Panc1 (cell line): ENCODE data around the gene THSD7B. TPM values are rescaled to one million over a fixed set of nuclear protein-coding genes. Genes with fewer than 3 reads are reported as not detected.

Source experiments
- ATAC-seq: fragments of 200-7000 bp; cut with Tn5 transposase; 2 replicates; pipeline ENCODE4 v1.9.1; 2020; ENCODE audit warnings: mild to moderate bottlenecking, moderate library complexity
- BruUV-seq: library from RNA; stranded (reverse); fragments of 400-500 nt; replicated peaks from 2 replicates; lab custom pipeline; 2021; lab: Mats Ljungman, UMichigan
- CTCF ChIA-PET: fragments of 300-600 bp; sonication (Branson Sonifier 250); formaldehyde crosslinking; loops from one replicate; lab custom pipeline; 2022; ENCODE audit warnings: antibody characterized with exemption; lab: Charles Lee
- POLR2A ChIA-PET: fragments of 300-600 bp; sonication (Branson Sonifier 250); formaldehyde crosslinking; loops from one replicate; lab custom pipeline; 2022; ENCODE audit warnings: antibody characterized with exemption; lab: Charles Lee
- DNase-seq: peaks from one replicate; pipeline ENCODE4 v3.0.0-alpha.2; 2010; ENCODE audit warnings: low read depth, low spot score
- H3K27ac ChIP-seq: 2 replicates; pipeline ENCODE4 v1.5.1; 2011; ENCODE audit warnings: mild to moderate bottlenecking, low read length, inconsistent platforms
- H3K27me3 ChIP-seq: fragments of 200-500 bp; sonication (Bioruptor generic); 2 replicates; pipeline ENCODE4 v1.6.0; 2014; ENCODE audit warnings: low read length, inconsistent platforms; ENCODE audit not compliant: control insufficient read depth, insufficient read depth
- H3K36me3 ChIP-seq: fragments of 200-500 bp; sonication (Bioruptor generic); 2 replicates; pipeline ENCODE4 v1.5.1; 2014; ENCODE audit warnings: inconsistent platforms, mild to moderate bottlenecking, low read length, moderate library complexity; ENCODE audit not compliant: control insufficient read depth, insufficient read depth
- H3K4me1 ChIP-seq: 2 replicates; pipeline ENCODE4 v1.5.1; 2011; ENCODE audit warnings: inconsistent platforms, mild to moderate bottlenecking, low read length, moderate library complexity; ENCODE audit not compliant: control insufficient read depth, insufficient read depth
- H3K4me3 ChIP-seq, 2 experiments: 2 replicates each; pipeline ENCODE4 v1.5.1; 2011 to 2012; ENCODE audit warnings: low read depth in 2 of 2, low read length in 2 of 2, mild to moderate bottlenecking in 2 of 2, inconsistent platforms in 1 of 2, moderate library complexity in 1 of 2
- H3K9me3 ChIP-seq: fragments of 200-500 bp; sonication (Bioruptor generic); 2 replicates; pipeline ENCODE4 v1.5.1; 2014; ENCODE audit warnings: low read depth, mild to moderate bottlenecking, inconsistent platforms, low read length, moderate library complexity; ENCODE audit not compliant: control insufficient read depth, insufficient read depth
- POLR2AphosphoS5 ChIP-seq: IDR thresholded peaks from 2 replicates; pipeline ENCODE4 v1.6.1; 2012; ENCODE audit warnings: mild to moderate bottlenecking, low read depth, low read length, moderate library complexity
- REST ChIP-seq, 2 experiments: IDR thresholded peaks; 2 replicates each; pipeline ENCODE4 v1.6.1; 2011 to 2012; ENCODE audit warnings: low read depth in 2 of 2, control low read depth in 1 of 2, low read length in 1 of 2, mild to moderate bottlenecking in 1 of 2, moderate library complexity in 1 of 2; ENCODE audit not compliant: insufficient read depth in 1 of 2
- SIN3A ChIP-seq: IDR thresholded peaks from 2 replicates; pipeline ENCODE4 v1.6.1; 2012; ENCODE audit warnings: low read depth, mild to moderate bottlenecking, low read length, moderate library complexity, borderline replicate concordance; ENCODE audit not compliant: insufficient read depth
- TCF7L2 ChIP-seq: IDR thresholded peaks from 2 replicates; pipeline ENCODE4 v1.6.1; 2011; ENCODE audit warnings: mild to moderate bottlenecking, low read depth, low read length, inconsistent platforms
- in situ Hi-C: cut with HindIII; loops from 2 replicates; pipeline ENCODE4 v1.10.0; 2016; ENCODE audit warnings: low sequenced_read_pairs, low pct_unique_long_range_greater_than_20kb
- intact Hi-C: fragments of 100-400 bp; cut with micrococcal nuclease; formaldehyde crosslinking; loops from one replicate; pipeline ENCODE4 v1.10.0; 2022; ENCODE audit not compliant: unreplicated experiment
- total RNA-seq: library from RNA; stranded (reverse); gene quantifications from one replicate; pipeline ENCODE4 v1.2.1, GENCODE V29; 2021; ENCODE audit not compliant: unreplicated experiment
- TF ChIP-seq, protein P1 (sequence below): fragments of 450-650 bp; IDR thresholded peaks from 2 replicates; pipeline ENCODE4 v1.5.1; 2017; ENCODE audit warnings: mild to moderate bottlenecking

Gene THSD7B
- total RNA-seq, 1 experiment from 2014 or later: not detected

GRCh38 chr2:137655814-137656213 is 890.5 kb downstream of the THSD7B start:
- no peak for ATAC-seq
- Histone ChIP-seq H3K4me3 (no peak overlapping the region), H3K9me3 (no peaks in the 10 kb centered on the region; the same call in 1 of the 2 replicates), H3K27ac (no peak overlapping the region), H3K4me1 (no peaks in the 10 kb centered on the region), H3K36me3 (no peaks in the 10 kb centered on the region), H3K27me3 (no peaks in the 10 kb centered on the region)
- intact Hi-C loops (loop anchor here (10.0 kb wide), 1 partner anchor 191 kb away; no protein-coding TSS in a partner anchor), in situ Hi-C loops (no loop called here)
- no TSS peak for BruUV-seq
- CTCF ChIA-PET: no interaction called here
- TF ChIP-seq SIN3A (no peak), TCF7L2 (no peak), POLR2AphosphoS5 (no peak), REST (IDR thresholded peaks at IDR 0.05; ENCODE audit: insufficient read depth in 1 of 2, low read depth in 2 of 2, low read length in 1 of 2) (no peak)
- TF ChIP-seq, protein P1, sequence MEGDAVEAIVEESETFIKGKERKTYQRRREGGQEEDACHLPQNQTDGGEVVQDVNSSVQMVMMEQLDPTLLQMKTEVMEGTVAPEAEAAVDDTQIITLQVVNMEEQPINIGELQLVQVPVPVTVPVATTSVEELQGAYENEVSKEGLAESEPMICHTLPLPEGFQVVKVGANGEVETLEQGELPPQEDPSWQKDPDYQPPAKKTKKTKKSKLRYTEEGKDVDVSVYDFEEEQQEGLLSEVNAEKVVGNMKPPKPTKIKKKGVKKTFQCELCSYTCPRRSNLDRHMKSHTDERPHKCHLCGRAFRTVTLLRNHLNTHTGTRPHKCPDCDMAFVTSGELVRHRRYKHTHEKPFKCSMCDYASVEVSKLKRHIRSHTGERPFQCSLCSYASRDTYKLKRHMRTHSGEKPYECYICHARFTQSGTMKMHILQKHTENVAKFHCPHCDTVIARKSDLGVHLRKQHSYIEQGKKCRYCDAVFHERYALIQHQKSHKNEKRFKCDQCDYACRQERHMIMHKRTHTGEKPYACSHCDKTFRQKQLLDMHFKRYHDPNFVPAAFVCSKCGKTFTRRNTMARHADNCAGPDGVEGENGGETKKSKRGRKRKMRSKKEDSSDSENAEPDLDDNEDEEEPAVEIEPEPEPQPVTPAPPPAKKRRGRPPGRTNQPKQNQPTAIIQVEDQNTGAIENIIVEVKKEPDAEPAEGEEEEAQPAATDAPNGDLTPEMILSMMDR: no peak
- POLR2A ChIA-PET: no interaction called here
- DNase-seq: no peak

- POLR2A ChIA-PET: no interaction called here
- no peaks in the 10 kb centered on the region; the same call in 1 of the 2 replicates for H3K9me3 ChIP-seq
- DNase-seq (no peak), ATAC-seq (no peak)
- no peak for TF ChIP-seq REST (IDR thresholded peaks at IDR 0.05; ENCODE audit: insufficient read depth in 1 of 2, low read depth in 2 of 2, low read length in 1 of 2)
- no peak for TF ChIP-seq POLR2AphosphoS5
- TF ChIP-seq SIN3A: no peak
- no peak for TF ChIP-seq TCF7L2
- TF ChIP-seq, protein P1: no peak
- H3K27me3 ChIP-seq: no peaks in the 10 kb centered on the region
- CTCF ChIA-PET: no interaction called here
- no TSS peak for BruUV-seq
- intact Hi-C loops (loop anchor here (10.0 kb wide), 1 partner anchor 194 kb away; no protein-coding TSS in a partner anchor), in situ Hi-C loops (no loop called here)
- H3K36me3 ChIP-seq: no peaks in the 10 kb centered on the region
- no peak overlapping the region for H3K4me3 ChIP-seq
- H3K27ac ChIP-seq: no peak overlapping the region
- H3K4me1 ChIP-seq: no peaks in the 10 kb centered on the region
These were observed 893.1 kb downstream of the THSD7B start for GRCh38 chr2:137658433-137658832.
